HepG2 (cell line): Measurements from ENCODE around the gene FRMD6. TPM values are rescaled to one million over a fixed set of nuclear protein-coding genes. Genes with fewer than 3 reads are reported as not detected.

Experiments
- ARID5B ChIP-seq: IDR thresholded peaks from 2 replicates; pipeline ENCODE4 v1.4.0; 2020; ENCODE audit warnings: mild to moderate bottlenecking, missing genetic modification reagents
- CERS6 ChIP-seq: sonication (generic); formaldehyde crosslinking; IDR thresholded peaks from 2 replicates; pipeline ENCODE4 v1.5.0; 2020; ENCODE audit warnings: missing genetic modification reagents
- DR1 ChIP-seq: sonication (generic); formaldehyde crosslinking; IDR thresholded peaks from 2 replicates; pipeline ENCODE4 v1.8.0; 2021; ENCODE audit warnings: mild to moderate bottlenecking, missing genetic modification reagents, inconsistent platforms
- ELF3 ChIP-seq: IDR thresholded peaks from 2 replicates; pipeline ENCODE4 v1.6.1; 2016; ENCODE audit warnings: missing genetic modification reagents, missing compliant biosample characterization
- FOXK2 ChIP-seq: fragments of 450-650 bp; IDR thresholded peaks from 2 replicates; pipeline ENCODE4 v1.6.1; 2016
- GPN1 ChIP-seq: sonication (generic); formaldehyde crosslinking; IDR thresholded peaks from 2 replicates; pipeline ENCODE4 v1.5.1; 2020; ENCODE audit warnings: missing genetic modification reagents, borderline replicate concordance
- GTF2F1 ChIP-seq: fragments of 150-350 bp; IDR thresholded peaks from 2 replicates; pipeline ENCODE4 v1.6.1; 2014; ENCODE audit warnings: low read length
- ISX ChIP-seq: sonication (generic); formaldehyde crosslinking; conservative IDR thresholded peaks from 2 replicates; pipeline ENCODE4 v1.5.0; 2020; ENCODE audit warnings: missing genetic modification reagents
- KLF11 ChIP-seq: IDR thresholded peaks from 2 replicates; pipeline ENCODE4 v1.6.1; 2016; ENCODE audit warnings: missing compliant biosample characterization
- KLF9 ChIP-seq: IDR thresholded peaks from 2 replicates; pipeline ENCODE4 v1.6.1; 2016; ENCODE audit warnings: low read depth
- MXD1 ChIP-seq: sonication (generic); formaldehyde crosslinking; IDR thresholded peaks from 2 replicates; pipeline ENCODE4 v1.4.0; 2020; ENCODE audit warnings: mild to moderate bottlenecking, missing genetic modification reagents
- PRPF4 ChIP-seq: fragments of 200-400 bp; formaldehyde crosslinking; IDR thresholded peaks from 2 replicates; pipeline ENCODE4 v1.6.1; 2016; ENCODE audit warnings: low read length, low read depth; ENCODE audit not compliant: poor library complexity, severe bottlenecking
- RXRA ChIP-seq: sonication (generic); formaldehyde crosslinking; IDR thresholded peaks from 2 replicates; pipeline ENCODE4 v1.5.1; 2020; ENCODE audit warnings: missing genetic modification reagents
- TAF1 ChIP-seq: sonication (generic); formaldehyde crosslinking; IDR thresholded peaks from 2 replicates; pipeline ENCODE4 v1.4.0; 2020; ENCODE audit warnings: missing genetic modification reagents
- TGIF2 ChIP-seq: IDR thresholded peaks from 2 replicates; pipeline ENCODE4 v1.6.1; 2016; ENCODE audit warnings: control low read depth, missing compliant biosample characterization
- ZBTB7B ChIP-seq: sonication (generic); formaldehyde crosslinking; IDR thresholded peaks from 2 replicates; pipeline ENCODE4 v1.4.0; 2020; ENCODE audit warnings: missing genetic modification reagents
- ZNF124 ChIP-seq: sonication (generic); formaldehyde crosslinking; IDR thresholded peaks from 2 replicates; pipeline ENCODE4 v1.4.0; 2020; ENCODE audit warnings: missing genetic modification reagents
- ZNF296 ChIP-seq: sonication (generic); formaldehyde crosslinking; conservative IDR thresholded peaks from 2 replicates; pipeline ENCODE4 v1.5.0; 2020; ENCODE audit warnings: mild to moderate bottlenecking, missing genetic modification reagents
- ZNF329 ChIP-seq: sonication (generic); formaldehyde crosslinking; IDR thresholded peaks from 2 replicates; pipeline ENCODE4 v1.9.0; 2021; ENCODE audit warnings: low read depth, mild to moderate bottlenecking, missing genetic modification reagents
- ZNF33B ChIP-seq: sonication (generic); formaldehyde crosslinking; IDR thresholded peaks from 2 replicates; pipeline ENCODE4 v1.5.1; 2020; ENCODE audit warnings: mild to moderate bottlenecking, missing genetic modification reagents
- ZNF510 ChIP-seq: sonication (generic); formaldehyde crosslinking; IDR thresholded peaks from 2 replicates; pipeline ENCODE4 v1.4.0; 2020; ENCODE audit warnings: low read depth, mild to moderate bottlenecking, missing genetic modification reagents
- ZNF607 ChIP-seq: sonication (generic); formaldehyde crosslinking; IDR thresholded peaks from 2 replicates; pipeline ENCODE4 v1.5.1; 2020; ENCODE audit warnings: missing genetic modification reagents, mild to moderate bottlenecking, borderline replicate concordance
- ZNF614 ChIP-seq: IDR thresholded peaks from 2 replicates; pipeline ENCODE4 v1.6.1; 2018; ENCODE audit warnings: missing biosample characterization, missing genetic modification reagents, inconsistent platforms, borderline replicate concordance
- ZNF740 ChIP-seq: sonication (generic); formaldehyde crosslinking; IDR thresholded peaks from 2 replicates; pipeline ENCODE4 v1.4.0; 2020; ENCODE audit warnings: missing genetic modification reagents
- ZNF747 ChIP-seq: sonication (generic); formaldehyde crosslinking; IDR thresholded peaks from 2 replicates; pipeline ENCODE4 v1.8.1; 2023; ENCODE audit warnings: missing genetic modification reagents, mild to moderate bottlenecking, borderline replicate concordance
- ZNF879 ChIP-seq: sonication (generic); formaldehyde crosslinking; IDR thresholded peaks from 2 replicates; pipeline ENCODE4 v1.8.1; 2023; ENCODE audit warnings: missing genetic modification reagents
- polyA plus RNA-seq, 8 experiments: library from polyadenylated mRNA; depleted of rRNA in 3 of 8; stranded (reverse) in 7 of 8; unstranded in 1 of 8; fragments of >200 nt; fragmentation: Illumina TruSeq in 4 of 8; extraction: Trizol in 4 of 8; gene quantifications; 2 replicates each; pipeline versions ENCODE4 v1.2.1 to v1.2.3, GENCODE V29; 2011 to 2016; ENCODE audit warnings: low read depth in 4 of 8, missing spikeins in 1 of 8, mixed read lengths in 1 of 8; ENCODE audit not compliant: insufficient read depth in 1 of 8
- total RNA-seq, 5 experiments: library from RNA; depleted of rRNA; stranded (reverse); fragments of >200 nt; fragmentation: Illumina TruSeq; extraction: Trizol; gene quantifications; 2 replicates each; pipeline ENCODE4 v1.2.3, GENCODE V29; 2016; ENCODE audit warnings: low read depth in 1 of 5

FRMD6 gene
- total and polyA plus RNA-seq, 2 of the 13 experiments (the other 11 are each of a cell fraction or from before 2014, with no cell fraction given) = 2.4 to 5.4 TPM

GRCh38 chr14:51652168-51653078 is 713 bp downstream of the FRMD6 start (continued):
- TF ChIP-seq DR1 (CRISPR knock-in tag) (no peak), PRPF4 (no peak), ZNF607 (CRISPR knock-in tag) (no peak), ZNF33B (CRISPR knock-in tag) (no peak), KLF11 (CRISPR knock-in tag) (no peak), KLF9 (CRISPR knock-in tag) (no peak), ZNF879 (CRISPR knock-in tag) (no peak), ZNF124 (CRISPR knock-in tag) (no peak), ZNF510 (CRISPR knock-in tag) (no peak), ELF3 (CRISPR knock-in tag) (peak; percentile 17; the same call in 1 of the 2 replicates), ZBTB7B (CRISPR knock-in tag) (peak; percentile 15; the same call in 1 of the 2 replicates), ARID5B (CRISPR knock-in tag) (0 out of 2 replicates have a peak, but pooled peaks have one; percentile 18), RXRA (no peak), MXD1 (CRISPR knock-in tag) (no peak), ZNF747 (0 out of 2 replicates have a peak, but pooled peaks have one; percentile 47), ZNF296 (CRISPR knock-in tag) (no peak), GTF2F1 (no peak), ZNF614 (no peak), ISX (no peak), ZNF740 (CRISPR knock-in tag) (no peak), TAF1 (0 out of 2 replicates have a peak, but pooled peaks have one; percentile 17), ZNF329 (CRISPR knock-in tag) (no peak), FOXK2 (no peak), GPN1 (CRISPR knock-in tag) (no peak), CERS6 (CRISPR knock-in tag) (no peak), TGIF2 (CRISPR knock-in tag) (no peak)
